GM23338 (cell line): ENCODE data around the gene NDOR1. TPM values are rescaled to one million over a fixed set of nuclear protein-coding genes. Genes with fewer than 3 reads are reported as not detected.

ENCODE experiments used
- ATAC-seq: fragments of 200-7000 bp; cut with Tn5 transposase; 3 replicates; pipeline ENCODE4 v1.9.1; 2020
- DNase-seq: peaks from one replicate; pipeline ENCODE4 v3.0.0-alpha.2; 2015; ENCODE audit warnings: low spot score
- H2AFZ ChIP-seq: fragments of 200-600 bp; sonication (generic); 2 replicates; pipeline ENCODE4 v1.8.0; 2016; ENCODE audit warnings: antibody characterized with exemption, mild to moderate bottlenecking, moderate library complexity
- H3F3A ChIP-seq: fragments of 200-600 bp; sonication (generic); replicated peaks from 2 replicates; pipeline ENCODE4 v1.8.0; 2017; ENCODE audit warnings: antibody characterized with exemption, mixed run types, low read depth
- H3K27ac ChIP-seq: fragments of 200-600 bp; sonication (generic); 2 replicates; pipeline ENCODE4 v1.6.1; 2016; ENCODE audit warnings: low read depth
- H3K27me3 ChIP-seq: fragments of 200-600 bp; sonication (generic); 2 replicates; pipeline ENCODE4 v1.8.0; 2016; ENCODE audit warnings: mild to moderate bottlenecking, mixed run types, moderate library complexity; ENCODE audit not compliant: insufficient read depth
- H3K36me3 ChIP-seq: fragments of 200-600 bp; sonication (generic); 2 replicates; pipeline ENCODE4 v1.8.0; 2016; ENCODE audit warnings: mild to moderate bottlenecking; ENCODE audit not compliant: insufficient read depth
- H3K4me1 ChIP-seq: fragments of 200-600 bp; sonication (generic); 2 replicates; pipeline ENCODE4 v1.8.0; 2016; ENCODE audit warnings: mild to moderate bottlenecking, moderate library complexity; ENCODE audit not compliant: insufficient read depth
- H3K4me2 ChIP-seq: fragments of 200-600 bp; sonication (generic); 2 replicates; pipeline ENCODE4 v1.7.1; 2017; ENCODE audit warnings: mixed run types
- H3K4me3 ChIP-seq: fragments of 200-600 bp; sonication (generic); 2 replicates; pipeline ENCODE4 v1.6.1; 2016; ENCODE audit warnings: mixed run types
- H3K79me2 ChIP-seq: fragments of 200-600 bp; sonication (generic); replicated peaks from 2 replicates; pipeline ENCODE4 v1.8.0; 2017; ENCODE audit warnings: mild to moderate bottlenecking; ENCODE audit not compliant: insufficient read depth
- H3K9me2 ChIP-seq: fragments of 200-600 bp; sonication (generic); 2 replicates; pipeline ENCODE4 v1.8.0; 2017; ENCODE audit not compliant: insufficient read depth
- H4K20me1 ChIP-seq: fragments of 200-600 bp; sonication (generic); replicated peaks from 2 replicates; pipeline ENCODE4 v1.8.0; 2017; ENCODE audit warnings: mild to moderate bottlenecking; ENCODE audit not compliant: insufficient read depth
- H3K27ac Mint-ChIP-seq: 2 replicates; pipeline ENCODE4 v1.8.0; 2020; ENCODE audit warnings: inconsistent platforms, mild to moderate bottlenecking, moderate library complexity, mixed read lengths
- H3K27me3 Mint-ChIP-seq: 3 replicates; pipeline ENCODE4 v1.8.0; 2022; ENCODE audit warnings: low read depth, mild to moderate bottlenecking, moderate library complexity, mixed read lengths, inconsistent platforms; ENCODE audit not compliant: insufficient read depth, poor library complexity
- H3K36me3 Mint-ChIP-seq: 3 replicates; pipeline ENCODE4 v1.8.0; 2021; ENCODE audit warnings: low read depth, mild to moderate bottlenecking, inconsistent platforms, moderate library complexity, mixed read lengths
- H3K4me1 Mint-ChIP-seq: 3 replicates; pipeline ENCODE4 v1.8.0; 2020; ENCODE audit warnings: mild to moderate bottlenecking, inconsistent platforms, mixed read lengths
- H3K4me3 Mint-ChIP-seq: 3 replicates; pipeline ENCODE4 v1.8.0; 2021; ENCODE audit warnings: moderate library complexity, mild to moderate bottlenecking, inconsistent platforms, mixed read lengths
- H3K9me3 Mint-ChIP-seq: 3 replicates; pipeline ENCODE4 v1.8.0; 2020; ENCODE audit warnings: moderate library complexity, mild to moderate bottlenecking, inconsistent platforms, mixed read lengths
- CREB1 ChIP-seq: fragments of 250-450 bp; sonication (Bioruptor Pico); IDR thresholded peaks from 2 replicates; pipeline ENCODE4 v1.5.0; 2020; ENCODE audit warnings: low read depth, mild to moderate bottlenecking, moderate library complexity
- ETS1 ChIP-seq: IDR thresholded peaks from 2 replicates; pipeline ENCODE4 v1.6.1; 2016; ENCODE audit warnings: antibody characterized with exemption
- EZH2 ChIP-seq: fragments of 200-600 bp; sonication (generic); IDR thresholded peaks from one replicate; pipeline ENCODE4 v1.8.0; 2017; ENCODE audit warnings: antibody characterized with exemption, mild to moderate bottlenecking, low read depth; ENCODE audit not compliant: unreplicated experiment
- EZH2phosphoT487 ChIP-seq: fragments of 200-600 bp; sonication (generic); IDR thresholded peaks from one replicate; pipeline ENCODE4 v1.8.1; 2018; ENCODE audit warnings: antibody characterized with exemption; ENCODE audit not compliant: unreplicated experiment
- JUNB ChIP-seq: IDR thresholded peaks from one replicate; pipeline ENCODE4 v1.6.1; 2016; ENCODE audit warnings: antibody characterized with exemption; ENCODE audit not compliant: unreplicated experiment
- NANOG ChIP-seq: IDR thresholded peaks from 2 replicates; pipeline ENCODE4 v1.6.1; 2016; ENCODE audit warnings: antibody characterized with exemption, borderline replicate concordance
- POLR2AphosphoS5 ChIP-seq: IDR thresholded peaks from 2 replicates; pipeline ENCODE4 v1.6.1; 2016; ENCODE audit warnings: antibody characterized with exemption, low read depth
- REST ChIP-seq: IDR thresholded peaks from one replicate; pipeline ENCODE4 v1.6.1; 2018; ENCODE audit warnings: antibody characterized with exemption; ENCODE audit not compliant: unreplicated experiment
- STAT1 ChIP-seq: IDR thresholded peaks from one replicate; pipeline ENCODE4 v1.6.1; 2016; ENCODE audit warnings: antibody characterized with exemption; ENCODE audit not compliant: unreplicated experiment
- ZNF114 ChIP-seq: fragments of 250-450 bp; sonication (Bioruptor Pico); IDR thresholded peaks from 2 replicates; pipeline ENCODE4 v1.5.0; 2020; ENCODE audit warnings: mild to moderate bottlenecking, moderate library complexity
- ZNF331 ChIP-seq: fragments of 250-450 bp; sonication (Bioruptor Pico); IDR thresholded peaks from 2 replicates; pipeline ENCODE4 v1.5.0; 2020; ENCODE audit warnings: low read depth, mild to moderate bottlenecking, moderate library complexity
- ZNF462 ChIP-seq: fragments of 250-450 bp; sonication (Bioruptor Pico); IDR thresholded peaks from 2 replicates; pipeline ENCODE4 v1.5.0; 2020; ENCODE audit warnings: mild to moderate bottlenecking, moderate library complexity
- polyA plus RNA-seq: library from polyadenylated mRNA; unstranded; fragments of >200 nt; fragmentation: Nextera tagmentation; extraction: Ambion mirVana; gene quantifications from 2 replicates; pipeline ENCODE4 v1.2.1, GENCODE V29; 2016
- total RNA-seq: library from RNA; depleted of rRNA; stranded (reverse); fragments of >200 nt; shearing (Covaris generic); gene quantifications from 2 replicates; pipeline ENCODE4 v1.2.3, GENCODE V29; 2014
- TF ChIP-seq, protein P1 (sequence below), 2 experiments: fragments of 200-600 bp in 1 of 2; sonication (generic) in 1 of 2; conservative IDR thresholded peaks; 2 replicates each; pipeline versions ENCODE4 v1.5.1 to v1.6.1; 2016 to 2017; ENCODE audit warnings: antibody characterized with exemption in 2 of 2, low read depth in 2 of 2, mild to moderate bottlenecking in 2 of 2, moderate library complexity in 1 of 2

Gene NDOR1
- total and polyA plus RNA-seq, 2 experiments from 2014 or later: 19.4 to 38.1 TPM

GRCh38 chr9:137167747-137168572 lies 37.5 kb upstream of the NDOR1 start:
- Histone ChIP-seq H3K36me3 (no peaks in the 10 kb centered on the region), H3K4me2 (peak overlapping the region; percentile 82), H3K4me3 (peak overlapping the region; percentile 55), H2AFZ (no peak overlapping the region), H3K79me2 (no peaks in the 10 kb centered on the region), H3K4me1 (no peaks in the 10 kb centered on the region; the same call in 1 of the 2 replicates), H3K27me3 (peaks cover 76% of the 10 kb centered on the region), H3K27ac (no peak overlapping the region), H3F3A (no peaks in the 10 kb centered on the region), H3K9me2 (no peaks in the 10 kb centered on the region), H4K20me1 (no peaks in the 10 kb centered on the region)
- Mint-ChIP-seq H3K27me3 (peaks cover 69% of the 10 kb centered on the region), H3K9me3 (no peaks in the 10 kb centered on the region), H3K4me3 (peak overlapping the region; percentile 52; the same call in 1 of the 3 replicates), H3K27ac (no peak overlapping the region), H3K36me3 (no peaks in the 10 kb centered on the region), H3K4me1 (peaks cover 5% of the 10 kb centered on the region; the same call in 2 of the 3 replicates)
- ATAC-seq (peak; percentile 22), DNase-seq (peak; percentile 64)
- TF ChIP-seq EZH2phosphoT487 (no peak), REST (no peak), EZH2 (no peak), ZNF462 (no peak), NANOG (no peak), JUNB (no peak), CREB1 (CRISPR knock-in tag) (no peak), ETS1 (no peak), STAT1 (no peak), POLR2AphosphoS5 (no peak), ZNF331 (CRISPR knock-in tag) (no peak), ZNF114 (no peak)
- TF ChIP-seq, protein P1, sequence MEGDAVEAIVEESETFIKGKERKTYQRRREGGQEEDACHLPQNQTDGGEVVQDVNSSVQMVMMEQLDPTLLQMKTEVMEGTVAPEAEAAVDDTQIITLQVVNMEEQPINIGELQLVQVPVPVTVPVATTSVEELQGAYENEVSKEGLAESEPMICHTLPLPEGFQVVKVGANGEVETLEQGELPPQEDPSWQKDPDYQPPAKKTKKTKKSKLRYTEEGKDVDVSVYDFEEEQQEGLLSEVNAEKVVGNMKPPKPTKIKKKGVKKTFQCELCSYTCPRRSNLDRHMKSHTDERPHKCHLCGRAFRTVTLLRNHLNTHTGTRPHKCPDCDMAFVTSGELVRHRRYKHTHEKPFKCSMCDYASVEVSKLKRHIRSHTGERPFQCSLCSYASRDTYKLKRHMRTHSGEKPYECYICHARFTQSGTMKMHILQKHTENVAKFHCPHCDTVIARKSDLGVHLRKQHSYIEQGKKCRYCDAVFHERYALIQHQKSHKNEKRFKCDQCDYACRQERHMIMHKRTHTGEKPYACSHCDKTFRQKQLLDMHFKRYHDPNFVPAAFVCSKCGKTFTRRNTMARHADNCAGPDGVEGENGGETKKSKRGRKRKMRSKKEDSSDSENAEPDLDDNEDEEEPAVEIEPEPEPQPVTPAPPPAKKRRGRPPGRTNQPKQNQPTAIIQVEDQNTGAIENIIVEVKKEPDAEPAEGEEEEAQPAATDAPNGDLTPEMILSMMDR (conservative IDR thresholded peaks at IDR 0.05; ENCODE audit: low read depth in 2 of 2): no peak
